Stomach (tissue), 4 donors: ENCODE measurements around the gene TAS2R41.

Experiments used
- CTCF ChIP-seq, 7 experiments: fragments of 450-650 bp in 4 of 7; fragments of 200-600 bp in 3 of 7; sonication (generic) in 3 of 7; IDR thresholded peaks; one replicate each; pipeline ENCODE4 v1.5.1; 2016 to 2019; ENCODE audit warnings: antibody characterized with exemption in 7 of 7, control low read depth in 2 of 7, mild to moderate bottlenecking in 1 of 7
- POLR2A ChIP-seq, 4 donors: fragments of 450-650 bp; IDR thresholded peaks; one replicate each; pipeline ENCODE4 v1.6.1; 2016; ENCODE audit warnings: antibody characterized with exemption in 4 of 4, control low read depth in 2 of 4, mild to moderate bottlenecking in 1 of 4, moderate library complexity in 1 of 4

- no peak for TF ChIP-seq CTCF (IDR thresholded peaks at IDR 0.05)
- TF ChIP-seq POLR2A (IDR thresholded peaks at IDR 0.05): no peak
Measured at GRCh38 chr7:143485094-143485493, 7.4 kb downstream of the TAS2R41 start.
